Hepatocyte (in vitro differentiated cells): Measurements from ENCODE around the gene SAT2.

Source experiments
- CTCF ChIP-seq: fragments of 200-600 bp; sonication (generic); IDR thresholded peaks from 2 replicates; pipeline ENCODE4 v1.5.1; 2016; ENCODE audit warnings: antibody characterized with exemption, mild to moderate bottlenecking; ENCODE audit not compliant: poor library complexity
- EZH2 ChIP-seq: fragments of 200-600 bp; sonication (generic); IDR thresholded peaks from 2 replicates; pipeline ENCODE4 v1.6.1; 2016; ENCODE audit warnings: antibody characterized with exemption, mild to moderate bottlenecking, borderline replicate concordance
- EZH2phosphoT487 ChIP-seq: fragments of 200-600 bp; sonication (generic); IDR thresholded peaks from one replicate; pipeline ENCODE4 v1.6.1; 2018; ENCODE audit warnings: antibody characterized with exemption, mild to moderate bottlenecking, low read depth, moderate library complexity; ENCODE audit not compliant: unreplicated experiment, severe bottlenecking

DNA sequence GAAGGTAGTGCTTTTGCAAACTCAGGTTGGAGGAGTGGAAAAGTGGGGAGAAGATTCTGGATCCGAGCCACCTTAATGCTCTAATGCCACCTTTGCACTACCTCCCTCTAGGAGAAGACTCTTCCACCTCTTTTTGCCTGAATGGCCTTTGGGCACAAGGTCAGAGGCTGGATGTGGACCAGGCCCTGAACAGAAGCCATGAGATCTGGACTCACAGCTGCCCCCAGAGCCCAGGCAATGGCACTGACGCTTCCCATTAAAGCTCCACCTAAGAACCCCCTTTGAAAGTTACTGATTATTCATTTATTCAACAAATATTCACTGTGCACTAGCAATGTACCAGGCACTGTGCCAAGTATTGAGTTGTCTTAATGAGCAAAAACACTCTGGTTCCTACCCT is 5.5 kb upstream of the SAT2 start:
- no peak for TF ChIP-seq CTCF
- TF ChIP-seq EZH2 = no peak
- no peak for TF ChIP-seq EZH2phosphoT487
